DOHH2 (cell line): Measurements from ENCODE around the gene RCL1.

Experiments used
- H3F3A ChIP-seq: fragments of 200-600 bp; sonication (generic), shearing (Covaris generic); 2 replicates; pipeline ENCODE4 v1.6.0; 2016; ENCODE audit warnings: antibody characterized with exemption, mild to moderate bottlenecking; ENCODE audit not compliant: control insufficient read depth, insufficient read depth
- H3K27ac ChIP-seq: fragments of 200-600 bp; sonication (generic); 2 replicates; pipeline ENCODE4 v1.5.1; 2014; ENCODE audit warnings: low read depth, mild to moderate bottlenecking, low read length, moderate library complexity
- H3K27me3 ChIP-seq: fragments of 200-600 bp; sonication (generic); 2 replicates; pipeline ENCODE4 v1.6.1; 2014; ENCODE audit warnings: mild to moderate bottlenecking, low read length, mixed read lengths; ENCODE audit not compliant: control insufficient read depth
- H3K36me3 ChIP-seq: fragments of 200-600 bp; sonication (generic); 2 replicates; pipeline ENCODE4 v1.6.1; 2014; ENCODE audit warnings: mild to moderate bottlenecking, low read length, moderate library complexity, mixed read lengths; ENCODE audit not compliant: control insufficient read depth
- H3K4me1 ChIP-seq: fragments of 200-600 bp; sonication (generic); 2 replicates; pipeline ENCODE4 v1.6.1; 2014; ENCODE audit warnings: mild to moderate bottlenecking, low read length, mixed read lengths; ENCODE audit not compliant: control insufficient read depth
- H3K4me2 ChIP-seq: fragments of 200-600 bp; sonication (generic); 2 replicates; pipeline ENCODE4 v1.6.0; 2014; ENCODE audit warnings: mild to moderate bottlenecking, low read length, moderate library complexity
- H3K4me3 ChIP-seq: fragments of 200-600 bp; sonication (generic); 2 replicates; pipeline ENCODE4 v1.5.1; 2014; ENCODE audit warnings: mild to moderate bottlenecking, low read length, mixed read lengths
- H3K79me2 ChIP-seq: fragments of 200-600 bp; sonication (generic); 2 replicates; pipeline ENCODE4 v1.6.1; 2014; ENCODE audit warnings: mild to moderate bottlenecking, low read length, mixed read lengths; ENCODE audit not compliant: control insufficient read depth
- H3K9me2 ChIP-seq: fragments of 200-600 bp; sonication (generic); replicated peaks from 2 replicates; pipeline ENCODE4 v1.6.1; 2014; ENCODE audit warnings: mild to moderate bottlenecking, low read length, mixed read lengths; ENCODE audit not compliant: control insufficient read depth
- H3K9me3 ChIP-seq: fragments of 200-600 bp; sonication (generic); 2 replicates; pipeline ENCODE4 v1.6.1; 2014; ENCODE audit warnings: antibody characterized with exemption, low read length, mixed read lengths; ENCODE audit not compliant: control insufficient read depth, insufficient read depth
- H4K20me1 ChIP-seq: fragments of 200-600 bp; sonication (generic); 2 replicates; pipeline ENCODE4 v1.6.0; 2014; ENCODE audit warnings: low read depth, mild to moderate bottlenecking, antibody characterized with exemption, low read length, moderate library complexity; ENCODE audit not compliant: control insufficient read depth, insufficient read depth
- EZH2phosphoT487 ChIP-seq: fragments of 200-600 bp; sonication (generic); IDR thresholded peaks from 2 replicates; pipeline ENCODE4 v1.6.1; 2017; ENCODE audit warnings: borderline replicate concordance, mild to moderate bottlenecking, antibody characterized with exemption, low read length, moderate library complexity, mixed read lengths
- TF ChIP-seq, protein P1 (sequence below): fragments of 200-600 bp; sonication (generic); IDR thresholded peaks from one replicate; pipeline ENCODE4 v1.5.1; 2014; ENCODE audit warnings: antibody characterized with exemption, mild to moderate bottlenecking, low read depth, low read length; ENCODE audit not compliant: poor library complexity, severe bottlenecking

The RCL1 gene

GRCh38 chr9:4902135-4902475 is 109.4 kb downstream of the RCL1 start:
- Histone ChIP-seq H3K36me3 (no peaks in the 10 kb centered on the region), H3K9me3 (no peaks in the 10 kb centered on the region), H3K79me2 (no peaks in the 10 kb centered on the region), H3K4me2 (no peak overlapping the region), H4K20me1 (no peaks in the 10 kb centered on the region), H3F3A (no peaks in the 10 kb centered on the region), H3K27me3 (no peaks in the 10 kb centered on the region), H3K4me3 (no peak overlapping the region), H3K9me2 (no peaks in the 10 kb centered on the region), H3K4me1 (no peaks in the 10 kb centered on the region), H3K27ac (no peak overlapping the region)
- no peak for TF ChIP-seq EZH2phosphoT487
- TF ChIP-seq, protein P1, sequence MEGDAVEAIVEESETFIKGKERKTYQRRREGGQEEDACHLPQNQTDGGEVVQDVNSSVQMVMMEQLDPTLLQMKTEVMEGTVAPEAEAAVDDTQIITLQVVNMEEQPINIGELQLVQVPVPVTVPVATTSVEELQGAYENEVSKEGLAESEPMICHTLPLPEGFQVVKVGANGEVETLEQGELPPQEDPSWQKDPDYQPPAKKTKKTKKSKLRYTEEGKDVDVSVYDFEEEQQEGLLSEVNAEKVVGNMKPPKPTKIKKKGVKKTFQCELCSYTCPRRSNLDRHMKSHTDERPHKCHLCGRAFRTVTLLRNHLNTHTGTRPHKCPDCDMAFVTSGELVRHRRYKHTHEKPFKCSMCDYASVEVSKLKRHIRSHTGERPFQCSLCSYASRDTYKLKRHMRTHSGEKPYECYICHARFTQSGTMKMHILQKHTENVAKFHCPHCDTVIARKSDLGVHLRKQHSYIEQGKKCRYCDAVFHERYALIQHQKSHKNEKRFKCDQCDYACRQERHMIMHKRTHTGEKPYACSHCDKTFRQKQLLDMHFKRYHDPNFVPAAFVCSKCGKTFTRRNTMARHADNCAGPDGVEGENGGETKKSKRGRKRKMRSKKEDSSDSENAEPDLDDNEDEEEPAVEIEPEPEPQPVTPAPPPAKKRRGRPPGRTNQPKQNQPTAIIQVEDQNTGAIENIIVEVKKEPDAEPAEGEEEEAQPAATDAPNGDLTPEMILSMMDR = no peak

DNA sequence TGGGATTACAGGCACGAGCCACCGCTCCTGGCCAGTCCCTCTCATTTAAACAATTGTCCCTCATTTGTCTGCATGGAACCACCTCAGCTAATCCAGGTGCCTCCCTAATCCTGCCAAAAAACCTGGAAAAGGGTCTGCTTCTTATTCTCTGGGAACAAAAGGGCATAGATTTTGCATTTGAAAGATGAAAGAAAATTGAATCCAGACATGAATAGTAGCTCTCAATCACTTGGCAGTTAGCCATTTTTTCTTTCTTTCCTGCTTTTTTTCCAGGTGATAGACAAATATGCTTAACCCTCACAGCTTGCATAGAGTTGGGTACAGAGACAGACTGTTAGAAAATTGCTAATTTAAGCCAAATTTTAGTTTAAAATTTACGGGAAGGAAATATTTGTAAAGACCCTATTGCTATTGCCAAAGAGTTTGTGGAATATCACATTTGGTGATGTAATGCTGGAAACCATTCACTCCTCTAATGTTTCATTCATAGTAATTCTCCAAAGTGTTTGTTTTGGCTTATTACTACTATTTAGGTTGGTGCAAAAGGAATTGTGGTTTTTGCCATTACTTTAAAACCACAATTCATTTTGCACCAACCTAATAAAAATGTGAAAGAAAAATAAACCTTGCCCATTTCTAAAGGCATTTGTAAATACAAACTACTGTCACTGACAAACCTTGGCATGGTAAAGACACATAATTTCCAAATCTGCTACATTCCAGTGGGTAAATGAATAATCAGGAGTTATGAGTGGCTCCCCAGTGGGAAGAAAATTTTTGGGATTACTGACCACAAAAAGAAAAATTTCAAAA is 111.8 kb downstream of the RCL1 start:
- no peak overlapping the region for H3K27ac ChIP-seq
- H3K36me3 ChIP-seq = no peaks in the 10 kb centered on the region
- no peak overlapping the region for H3K4me3 ChIP-seq
- H3K4me1 ChIP-seq = no peaks in the 10 kb centered on the region
- H3K9me3 ChIP-seq = no peaks in the 10 kb centered on the region
- no peaks in the 10 kb centered on the region for H3F3A ChIP-seq
- no peaks in the 10 kb centered on the region for H4K20me1 ChIP-seq
- no peak overlapping the region for H3K4me2 ChIP-seq
- TF ChIP-seq, protein P1 = no peak
- TF ChIP-seq EZH2phosphoT487 = no peak
- H3K9me2 ChIP-seq = no peaks in the 10 kb centered on the region
- H3K27me3 ChIP-seq = no peaks in the 10 kb centered on the region
- no peaks in the 10 kb centered on the region for H3K79me2 ChIP-seq

- Histone ChIP-seq H3K9me3 (no peaks in the 10 kb centered on the region), H3K27me3 (no peaks in the 10 kb centered on the region), H3K4me1 (no peaks in the 10 kb centered on the region), H3K9me2 (no peaks in the 10 kb centered on the region), H4K20me1 (no peaks in the 10 kb centered on the region), H3K79me2 (no peaks in the 10 kb centered on the region), H3K4me2 (no peak overlapping the region), H3K4me3 (no peak overlapping the region), H3K27ac (no peak overlapping the region), H3K36me3 (no peaks in the 10 kb centered on the region), H3F3A (no peaks in the 10 kb centered on the region)
- TF ChIP-seq, protein P1 = no peak
- no peak for TF ChIP-seq EZH2phosphoT487
These were observed 112.4 kb downstream of the RCL1 start for GRCh38 chr9:4905135-4905490.
